HG03280 (cell line): ENCODE results near the gene PODXL.
"Not testable (repeated sequence)": the region's sequence is repeated elsewhere in the genome, so short reads cannot be mapped to it uniquely, and the experiment has no call there.

Experiments used
- ATAC-seq: cut with Tn5 transposase; IDR thresholded peaks from one replicate; pipeline ENCODE4 v1.9.1; 2021; ENCODE audit warnings: mild to moderate bottlenecking, moderate library complexity; ENCODE audit not compliant: unreplicated experiment

The PODXL gene

GRCh38 chr7:131511774-131512535 lies 44.5 kb downstream of the PODXL start:
- no peak for ATAC-seq

- ATAC-seq = no peak
These were observed 45.4 kb downstream of the PODXL start for GRCh38 chr7:131511071-131511470.

DNA sequence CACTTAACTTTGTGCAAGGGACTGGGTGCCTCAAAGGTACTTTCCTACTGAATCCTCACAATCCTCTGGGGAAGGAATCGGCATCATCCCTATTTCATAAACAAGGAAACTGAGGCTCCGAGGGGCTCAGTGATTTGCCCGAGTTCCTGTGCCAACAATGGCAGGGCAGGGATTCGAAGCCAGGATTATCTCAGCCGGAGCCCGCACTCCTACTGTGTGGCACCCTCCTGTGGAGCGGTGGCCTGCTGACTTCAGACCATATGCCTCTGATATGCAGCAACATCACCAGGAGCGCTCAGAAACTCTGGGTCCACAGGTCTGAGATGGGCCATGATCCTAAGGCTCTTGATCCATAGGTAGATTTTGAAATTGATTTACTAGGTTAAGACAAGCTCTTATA lies 46.6 kb downstream of the PODXL start:
- no peak for ATAC-seq

GRCh38 chr7:131508754-131509486 lies 47.5 kb downstream of the PODXL start:
- no peak for ATAC-seq

GRCh38 chr7:131507592-131508331 lies 48.7 kb downstream of the PODXL start:
- ATAC-seq = peak; percentile 84

DNA sequence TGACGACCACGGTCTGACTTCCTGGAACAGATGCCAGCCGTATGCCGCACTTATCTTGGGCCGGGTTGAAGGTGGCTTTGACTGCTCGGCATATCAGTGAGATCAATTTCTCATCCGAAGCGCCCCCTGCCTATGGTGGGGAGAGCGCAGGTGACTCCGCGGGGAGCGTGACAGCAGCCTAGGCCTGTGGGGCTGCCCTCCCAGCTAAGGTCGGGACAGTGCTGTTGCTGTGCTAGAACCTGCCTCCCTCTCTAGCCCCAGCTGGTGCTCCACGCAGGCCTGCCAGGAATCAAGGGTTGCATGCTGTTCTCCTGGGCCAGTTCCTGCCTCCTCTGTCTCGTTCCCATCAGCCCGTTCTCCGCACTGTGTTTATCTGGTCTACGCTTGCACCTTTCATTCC lies 49.8 kb downstream of the PODXL start:
- no peak for ATAC-seq

DNA sequence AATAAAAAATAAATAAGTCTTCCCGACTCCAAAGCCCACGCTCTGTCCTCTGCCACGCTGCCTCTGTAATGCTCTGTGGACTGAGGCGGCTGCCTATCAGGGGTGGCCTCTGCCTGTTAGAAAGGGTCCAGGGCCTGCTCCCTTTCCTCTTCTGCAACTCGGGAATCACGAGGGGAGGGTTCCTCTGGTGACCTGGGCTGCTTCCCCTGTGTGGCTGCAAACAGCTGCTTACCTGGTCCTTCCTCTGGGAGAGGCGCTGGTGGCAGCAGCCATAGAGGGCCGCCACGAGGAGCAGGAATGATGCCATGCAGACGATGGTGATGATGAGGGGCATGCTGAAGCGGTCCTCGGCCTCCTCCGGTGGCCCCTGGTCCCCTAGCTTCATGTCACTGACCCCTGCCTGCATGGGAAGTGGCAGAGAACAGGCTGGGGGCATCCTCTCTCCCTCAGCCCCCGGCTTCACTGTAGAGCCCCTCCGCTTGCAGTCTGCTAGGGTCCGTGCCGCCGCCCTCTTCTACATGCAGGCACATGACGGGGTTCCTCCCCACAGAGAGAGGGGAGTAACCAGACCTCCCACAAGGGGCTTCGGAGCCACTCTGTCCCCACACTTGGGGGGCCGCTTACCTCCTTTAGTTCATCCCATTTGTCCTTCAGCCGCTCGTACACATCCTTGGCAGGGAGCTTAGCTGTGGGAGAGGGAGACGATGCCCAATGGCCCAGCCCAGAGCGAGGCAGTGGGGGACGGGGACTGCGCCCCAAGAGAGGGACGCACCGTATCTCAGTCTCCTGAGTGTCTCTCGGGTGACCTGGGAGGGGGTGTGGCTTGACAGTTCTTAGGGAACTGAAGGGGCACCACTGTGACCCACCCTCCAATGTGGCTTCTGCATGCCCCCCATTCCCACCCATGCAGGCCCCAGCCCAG lies 50.5 kb downstream of the PODXL start:
- no peak for ATAC-seq

GRCh38 chr7:131505037-131505620 lies 51.3 kb downstream of the PODXL start:
- not testable (repeated sequence) for ATAC-seq

DNA sequence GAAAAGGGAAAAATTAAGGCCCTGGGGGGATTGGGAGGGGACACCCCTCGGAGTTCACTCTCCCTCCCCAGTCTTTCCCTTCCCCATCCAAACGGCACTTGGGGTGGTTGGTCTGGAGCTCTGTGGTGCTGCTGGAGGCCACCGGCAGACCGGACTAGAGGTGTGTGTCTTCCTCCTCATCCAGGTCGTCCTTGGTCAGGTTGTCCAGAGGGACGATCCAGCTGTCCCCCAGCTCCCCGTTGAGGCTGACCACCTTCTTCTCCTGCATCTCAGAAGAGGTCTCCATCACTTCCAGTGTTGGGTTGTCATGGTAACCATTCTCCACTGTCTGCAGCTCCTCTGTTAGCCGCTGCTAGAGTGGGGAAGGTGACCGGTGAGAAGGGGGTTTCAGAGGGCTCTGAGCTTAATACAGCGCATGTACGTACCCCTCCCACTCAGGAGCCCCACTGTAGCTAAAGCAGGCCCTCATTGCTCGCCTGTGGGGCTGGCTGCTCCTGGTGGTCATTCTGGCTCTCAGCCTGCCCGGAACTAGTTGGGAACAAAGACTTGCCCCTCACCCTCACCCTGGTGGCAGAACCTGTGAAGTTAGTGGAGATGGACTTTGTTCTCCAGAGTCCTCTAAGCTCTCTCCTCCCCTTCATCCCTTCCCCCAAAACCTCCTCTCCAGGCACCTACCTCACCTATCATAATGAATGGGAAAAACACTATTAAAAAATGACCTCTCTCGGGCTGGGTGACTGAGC lies 52.1 kb downstream of the PODXL start:
- no peak for ATAC-seq

GRCh38 chr7:131503639-131504038 lies 52.8 kb downstream of the PODXL start:
- ATAC-seq = no peak

GRCh38 chr7:131502810-131503508 lies 53.5 kb downstream of the PODXL start:
- no peak for ATAC-seq

DNA sequence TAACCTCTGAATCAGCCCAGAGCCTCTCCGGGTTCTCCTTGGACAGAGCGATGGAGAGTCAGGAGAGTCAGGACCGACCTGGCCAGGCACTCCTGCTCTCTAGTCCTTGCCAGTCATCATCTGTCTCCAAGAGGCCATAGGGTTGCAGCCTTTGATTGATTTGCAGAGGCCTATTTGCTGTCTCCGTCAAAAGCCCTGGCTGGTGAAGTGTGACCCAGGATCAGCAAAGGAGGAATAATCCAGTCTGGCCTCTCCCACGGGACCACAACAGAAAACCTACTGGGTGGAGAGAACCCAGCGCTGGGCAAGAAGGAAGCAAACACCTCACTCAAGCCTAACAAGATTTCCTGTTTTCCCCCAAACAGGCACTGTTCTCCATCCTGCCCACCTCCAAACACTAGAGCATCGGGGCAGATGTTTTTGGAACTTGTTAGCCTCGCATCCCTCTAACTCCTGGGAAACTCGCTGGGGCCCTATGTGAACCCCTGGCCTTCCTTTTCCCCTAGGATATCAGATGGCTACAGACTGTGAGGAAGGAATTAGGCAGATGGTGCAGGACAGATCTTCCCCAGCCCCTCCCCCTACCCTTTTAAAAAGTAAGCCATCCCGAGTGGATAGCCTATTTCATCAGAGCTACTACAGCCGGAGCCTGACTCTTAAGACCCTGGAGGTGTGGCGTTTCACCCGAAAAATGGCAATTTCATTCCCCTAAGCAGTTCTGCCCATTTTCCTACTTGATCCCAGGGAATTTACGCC lies 54.3 kb downstream of the PODXL start:
- ATAC-seq = no peak

- ATAC-seq = peak; percentile 67
These were observed 55.0 kb downstream of the PODXL start for GRCh38 chr7:131501422-131501821.

DNA sequence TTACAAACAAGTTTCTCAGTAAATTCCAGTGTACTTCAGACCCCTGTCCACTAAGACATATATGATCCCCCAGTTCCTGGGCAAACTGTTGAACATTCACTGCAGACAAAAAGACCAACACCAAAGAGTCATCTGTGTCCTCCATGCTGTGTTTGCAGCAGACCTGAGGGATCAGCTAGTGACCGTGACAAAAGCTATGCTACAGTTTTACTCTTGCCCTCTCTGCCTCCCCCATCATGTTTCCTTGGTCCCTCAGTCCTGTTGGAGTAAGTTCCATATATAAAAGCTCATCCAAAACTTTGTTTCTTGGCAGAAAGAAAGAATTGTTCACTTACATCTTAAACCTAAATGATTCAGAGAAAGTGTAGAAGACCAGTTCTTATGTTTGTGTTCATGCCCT lies 56.1 kb downstream of the PODXL start:
- no peak for ATAC-seq

- no peak for ATAC-seq
These were observed 56.6 kb downstream of the PODXL start for GRCh38 chr7:131499801-131500200.

DNA sequence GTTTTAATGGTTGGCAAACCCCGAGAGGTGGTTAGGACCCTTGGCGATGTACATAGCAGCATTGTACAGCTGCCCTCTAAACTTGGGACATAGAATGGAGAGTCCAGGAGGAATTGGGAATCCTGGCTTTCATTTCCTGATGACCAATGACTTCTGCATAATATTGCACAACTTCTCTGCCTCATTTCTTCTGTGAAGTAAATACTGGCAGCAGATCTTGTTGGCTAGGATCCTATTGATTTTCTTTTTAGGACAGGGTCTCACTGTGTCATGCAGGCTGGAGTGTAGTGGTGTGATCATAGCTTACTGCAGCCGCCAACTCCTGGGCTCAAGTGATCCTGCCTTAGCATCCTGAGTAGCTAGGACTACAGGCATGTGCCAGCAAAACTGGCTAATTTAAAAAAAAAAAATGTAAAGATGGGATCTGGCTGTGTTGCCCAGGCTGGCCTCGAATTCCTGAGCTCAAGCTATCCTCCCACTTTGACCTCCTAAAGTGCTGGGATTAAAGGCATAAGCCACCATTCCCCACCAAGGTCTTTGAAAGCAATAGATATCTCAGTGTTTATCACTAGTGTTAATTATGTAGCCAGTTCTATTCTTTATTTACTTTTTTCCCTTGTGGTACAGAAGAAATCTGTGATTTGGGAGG lies 58.1 kb downstream of the PODXL start:
- ATAC-seq = no peak

DNA sequence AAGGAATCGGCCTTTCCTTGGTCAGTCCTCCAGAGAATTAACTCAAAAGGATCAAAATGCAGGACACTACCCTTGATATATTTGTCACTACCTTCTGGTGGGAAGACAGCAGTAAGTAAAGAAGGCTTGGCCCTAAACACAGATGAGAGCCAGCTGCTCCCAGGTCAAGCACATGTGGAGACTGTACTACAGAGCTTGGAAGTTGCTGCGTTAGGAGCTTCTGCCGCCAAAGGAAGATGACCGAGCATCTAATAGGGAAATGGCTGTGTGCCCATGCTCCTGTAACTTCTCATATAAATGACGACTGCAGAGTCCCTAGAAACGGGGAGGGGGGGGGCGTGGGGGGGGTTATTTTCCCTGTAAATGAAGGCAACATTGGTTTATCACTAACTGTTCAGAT lies 59.0 kb downstream of the PODXL start:
- ATAC-seq = no peak
